B cell (primary cell): ENCODE data around the gene ZDHHC20.

Experiments
- CTCF ChIP-seq: fragments of 200-600 bp; IDR thresholded peaks from one replicate; pipeline ENCODE4 v1.8.0; 2022; ENCODE audit warnings: antibody characterized with exemption, mild to moderate bottlenecking
- EZH2 ChIP-seq: IDR thresholded peaks from 2 replicates; pipeline ENCODE4 v1.6.1; 2012; ENCODE audit warnings: borderline replicate concordance, low read depth, mild to moderate bottlenecking, moderate library complexity, low read length; ENCODE audit not compliant: insufficient read depth, poor library complexity, severe bottlenecking

GRCh38 chr13:21504379-21504778 lies 45.3 kb upstream of the ZDHHC20 start:
- no peak for TF ChIP-seq CTCF
- TF ChIP-seq EZH2 = no peak
